Measurements from ENCODE around the gene TMEM63B. TPM values are rescaled to one million over a fixed set of nuclear protein-coding genes. Genes with fewer than 3 reads are reported as not detected.

Gene TMEM63B
- polyA plus RNA-seq, 3 donors, result 1.3 to 25.7 (median 1.9) TPM

GRCh38 chr6:44202332-44202971, 75.1 kb downstream of the TMEM63B start:
- DNase-seq, result no peak
- H3K27ac ChIP-seq (ENCODE audit: low read depth in 1 of 2, low read length in 2 of 2), result no peak overlapping the region
- no peak overlapping the region for H3K4me3 ChIP-seq (replicated peaks in 1 of 3; ENCODE audit: low read depth in 2 of 3, low read length in 3 of 3)
- Mint-ChIP-seq H3K9me3 (no peaks in the 10 kb centered on the region), H3K4me1 (no peaks in the 10 kb centered on the region), H3K27ac (no peak overlapping the region), H3K4me3 (no peak overlapping the region), H3K27me3 (ENCODE audit: low read depth in 3 of 3) (peaks cover 0 to 4% (median 3%) of the 10 kb centered on the region in 3 donors), H3K36me3 (no peaks in the 10 kb centered on the region)
- no peak overlapping the region for H3K9ac ChIP-seq (ENCODE audit: insufficient read depth, low read length, poor library complexity, severe bottlenecking)
- no peaks in the 10 kb centered on the region for H3K4me1 ChIP-seq (ENCODE audit: control insufficient read depth in 1 of 2, insufficient read depth in 2 of 2, low read length in 2 of 2)
- intact Hi-C loops (cut with micrococcal nuclease), result no loop called here
- WGBS (ENCODE audit: insufficient coverage), result 100% methylated on average over 3 of the region's 4 CpGs
- H3K4me2 ChIP-seq (replicated peaks; ENCODE audit: extremely low read depth, low read length, poor library complexity, severe bottlenecking), result no peak overlapping the region
- H4K20me1 ChIP-seq (ENCODE audit: insufficient read depth, low read length), result no peaks in the 10 kb centered on the region
- H3K27me3 ChIP-seq (ENCODE audit: control insufficient read depth in 2 of 2, insufficient read depth in 2 of 2, low read length in 2 of 2), result no peaks in the 10 kb centered on the region
- no peak overlapping the region for H2AFZ ChIP-seq (ENCODE audit: insufficient read depth, low read depth, low read length, poor library complexity, severe bottlenecking)
- no peaks in the 10 kb centered on the region for H3K9me3 ChIP-seq (replicated peaks in 1 of 2; ENCODE audit: control insufficient read depth in 1 of 2, insufficient read depth in 1 of 2, low read length in 2 of 2)
- H3K36me3 ChIP-seq (replicated peaks in 1 of 2; ENCODE audit: control insufficient read depth in 1 of 2, insufficient read depth in 2 of 2, low read length in 2 of 2), result no peaks in the 10 kb centered on the region
- no peaks in the 10 kb centered on the region for H3K79me2 ChIP-seq (ENCODE audit: insufficient read depth, low read length)
- TF ChIP-seq, protein P1, sequence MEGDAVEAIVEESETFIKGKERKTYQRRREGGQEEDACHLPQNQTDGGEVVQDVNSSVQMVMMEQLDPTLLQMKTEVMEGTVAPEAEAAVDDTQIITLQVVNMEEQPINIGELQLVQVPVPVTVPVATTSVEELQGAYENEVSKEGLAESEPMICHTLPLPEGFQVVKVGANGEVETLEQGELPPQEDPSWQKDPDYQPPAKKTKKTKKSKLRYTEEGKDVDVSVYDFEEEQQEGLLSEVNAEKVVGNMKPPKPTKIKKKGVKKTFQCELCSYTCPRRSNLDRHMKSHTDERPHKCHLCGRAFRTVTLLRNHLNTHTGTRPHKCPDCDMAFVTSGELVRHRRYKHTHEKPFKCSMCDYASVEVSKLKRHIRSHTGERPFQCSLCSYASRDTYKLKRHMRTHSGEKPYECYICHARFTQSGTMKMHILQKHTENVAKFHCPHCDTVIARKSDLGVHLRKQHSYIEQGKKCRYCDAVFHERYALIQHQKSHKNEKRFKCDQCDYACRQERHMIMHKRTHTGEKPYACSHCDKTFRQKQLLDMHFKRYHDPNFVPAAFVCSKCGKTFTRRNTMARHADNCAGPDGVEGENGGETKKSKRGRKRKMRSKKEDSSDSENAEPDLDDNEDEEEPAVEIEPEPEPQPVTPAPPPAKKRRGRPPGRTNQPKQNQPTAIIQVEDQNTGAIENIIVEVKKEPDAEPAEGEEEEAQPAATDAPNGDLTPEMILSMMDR (IDR thresholded peaks at IDR 0.05), result no peak

GRCh38 chr6:44202972-44203750, 75.8 kb downstream of the TMEM63B start:
- intact Hi-C loops (cut with micrococcal nuclease), result no loop called here
- Mint-ChIP-seq H3K27ac (no peak overlapping the region), H3K9me3 (no peaks in the 10 kb centered on the region), H3K36me3 (no peaks in the 10 kb centered on the region), H3K4me1 (no peaks in the 10 kb centered on the region), H3K4me3 (no peak overlapping the region), H3K27me3 (ENCODE audit: low read depth in 3 of 3) (peaks cover 0 to 3% (median 3%) of the 10 kb centered on the region in 3 donors)
- H3K9me3 ChIP-seq (replicated peaks in 1 of 2; ENCODE audit: control insufficient read depth in 1 of 2, insufficient read depth in 1 of 2, low read length in 2 of 2), result no peaks in the 10 kb centered on the region
- H3K4me1 ChIP-seq (ENCODE audit: control insufficient read depth in 1 of 2, insufficient read depth in 2 of 2, low read length in 2 of 2), result no peaks in the 10 kb centered on the region
- no peak overlapping the region for H3K4me2 ChIP-seq (replicated peaks; ENCODE audit: extremely low read depth, low read length, poor library complexity, severe bottlenecking)
- H3K27ac ChIP-seq (ENCODE audit: low read depth in 1 of 2, low read length in 2 of 2), result no peak overlapping the region
- no peak overlapping the region for H3K4me3 ChIP-seq (replicated peaks in 1 of 3; ENCODE audit: low read depth in 2 of 3, low read length in 3 of 3)
- 100% methylated on average over 5 of the region's 11 CpGs for WGBS (ENCODE audit: insufficient coverage)
- TF ChIP-seq, protein P1 (IDR thresholded peaks at IDR 0.05), result no peak
- no peaks in the 10 kb centered on the region for H3K27me3 ChIP-seq (ENCODE audit: control insufficient read depth in 2 of 2, insufficient read depth in 2 of 2, low read length in 2 of 2)
- H4K20me1 ChIP-seq (ENCODE audit: insufficient read depth, low read length), result no peaks in the 10 kb centered on the region
- no peaks in the 10 kb centered on the region for H3K79me2 ChIP-seq (ENCODE audit: insufficient read depth, low read length)
- no peak overlapping the region for H3K9ac ChIP-seq (ENCODE audit: insufficient read depth, low read length, poor library complexity, severe bottlenecking)
- DNase-seq, result no peak
- H2AFZ ChIP-seq (ENCODE audit: insufficient read depth, low read depth, low read length, poor library complexity, severe bottlenecking), result no peak overlapping the region
- H3K36me3 ChIP-seq (replicated peaks in 1 of 2; ENCODE audit: control insufficient read depth in 1 of 2, insufficient read depth in 2 of 2, low read length in 2 of 2), result no peaks in the 10 kb centered on the region
